Fibroblast of lung (primary cell): ENCODE data around the gene GAPDHS. TPM values are rescaled to one million over a fixed set of nuclear protein-coding genes. Genes with fewer than 3 reads are reported as not detected.

ENCODE experiments used
- DNase-seq, 2 donors: peaks; one replicate each; pipeline versions ENCODE4 v3.0.0 to v3.0.0-alpha.2; 2010; ENCODE audit warnings: low read depth in 2 of 2
- H2AFZ ChIP-seq: 2 replicates; pipeline ENCODE4 v1.5.1; 2012; ENCODE audit warnings: low read length, control low read depth, inconsistent platforms
- H3K27ac ChIP-seq: 2 replicates; pipeline ENCODE4 v1.5.1; 2011; ENCODE audit warnings: low read length, control low read depth; ENCODE audit not compliant: insufficient read depth
- H3K27me3 ChIP-seq: 2 replicates; pipeline ENCODE4 v1.5.1; 2011; ENCODE audit warnings: mild to moderate bottlenecking, low read length; ENCODE audit not compliant: control insufficient read depth, insufficient read depth
- H3K36me3 ChIP-seq: 2 replicates; pipeline ENCODE4 v1.5.1; 2011; ENCODE audit warnings: low read length; ENCODE audit not compliant: control insufficient read depth, insufficient read depth
- H3K4me1 ChIP-seq: 2 replicates; pipeline ENCODE4 v1.5.1; 2011; ENCODE audit warnings: low read length; ENCODE audit not compliant: control insufficient read depth, insufficient read depth; ENCODE audit errors: extremely low read depth
- H3K4me2 ChIP-seq: 2 replicates; pipeline ENCODE4 v1.5.1; 2011; ENCODE audit warnings: low read length, control low read depth; ENCODE audit not compliant: insufficient read depth; ENCODE audit errors: extremely low read depth
- H3K4me3 ChIP-seq, 4 experiments: fragments of 200-600 bp in 1 of 4; sonication (generic) in 1 of 4; replicated peaks in 1 of 4; 2 replicates each; pipeline ENCODE4 v1.5.1; 2011 to 2016; ENCODE audit warnings: low read length in 4 of 4, low read depth in 3 of 4, mild to moderate bottlenecking in 3 of 4, control low read depth in 2 of 4, inconsistent platforms in 1 of 4, mixed read lengths in 1 of 4; ENCODE audit not compliant: insufficient read depth in 1 of 4; ENCODE audit errors: control extremely low read depth in 1 of 4
- H3K79me2 ChIP-seq: 2 replicates; pipeline ENCODE4 v1.5.1; 2012; ENCODE audit warnings: mild to moderate bottlenecking, low read length, inconsistent platforms; ENCODE audit not compliant: control insufficient read depth, insufficient read depth
- H3K9ac ChIP-seq: 2 replicates; pipeline ENCODE4 v1.5.1; 2011; ENCODE audit warnings: mild to moderate bottlenecking, low read length, control low read depth; ENCODE audit not compliant: insufficient read depth
- H3K9me3 ChIP-seq: 2 replicates; pipeline ENCODE4 v1.5.1; 2012; ENCODE audit warnings: low read depth, low read length; ENCODE audit not compliant: control insufficient read depth, insufficient read depth
- H4K20me1 ChIP-seq: 2 replicates; pipeline ENCODE4 v1.5.1; 2011; ENCODE audit warnings: low read length; ENCODE audit not compliant: control insufficient read depth, insufficient read depth; ENCODE audit errors: extremely low read depth
- CTCF ChIP-seq, 2 donors: IDR thresholded peaks in 1 of 2; conservative IDR thresholded peaks in 1 of 2; 1 replicate in 1 of 2; 2 replicates in 1 of 2; pipeline ENCODE4 v1.5.1; 2011 to 2012; ENCODE audit warnings: low read length in 2 of 2, control low read depth in 1 of 2, inconsistent platforms in 1 of 2, low read depth in 1 of 2, mild to moderate bottlenecking in 1 of 2
- EZH2 ChIP-seq: IDR thresholded peaks from 2 replicates; pipeline ENCODE4 v1.5.1; 2012; ENCODE audit warnings: low read length, control low read depth, mild to moderate bottlenecking; ENCODE audit errors: missing control alignments
- polyA plus RNA-seq, 2 donors: library from polyadenylated mRNA; depleted of rRNA in 1 of 2; stranded (reverse) in 1 of 2; unstranded in 1 of 2; fragments of >200 nt; gene quantifications; 2 replicates each; pipeline ENCODE4 v1.2.1, GENCODE V29; 2011 to 2012; ENCODE audit warnings: missing spikeins in 1 of 2
- total RNA-seq: library from RNA; depleted of rRNA; stranded (reverse); fragments of >200 nt; gene quantifications from 2 replicates; pipeline ENCODE4 v1.2.1, GENCODE V29; 2014

The GAPDHS gene
- total and polyA plus RNA-seq, 2 donors (not counting 1 experiment from before 2014, with no cell fraction given): not detected

- H3K4me3 ChIP-seq: no peak overlapping the region
These were observed 29.5 kb downstream of the GAPDHS start for GRCh38 chr19:35562776-35563175.

GRCh38 chr19:35563207-35563829 is 30.1 kb downstream of the GAPDHS start, which contains the start of gene ATP4A:
TSS of gene ATP4A (minus strand) at chr19:35563658. CDS start at chr19:35563629, 29 bp downstream.
- no peak within 1 kb of the TSS for H2AFZ ChIP-seq

More at GRCh38 chr19:35562776-35563175, 29.5 kb downstream of the GAPDHS start:
- H3K9me3 ChIP-seq: no peaks in the 10 kb centered on the region
- DNase-seq: no peak
- H3K36me3 ChIP-seq: no peaks in the 10 kb centered on the region
- H3K27me3 ChIP-seq: peaks cover 23% of the 10 kb centered on the region
- no peak overlapping the region for H3K4me2 ChIP-seq
- no peak overlapping the region for H3K27ac ChIP-seq
- TF ChIP-seq EZH2: no peak
- no peak overlapping the region for H3K9ac ChIP-seq
- H3K79me2 ChIP-seq: no peaks in the 10 kb centered on the region
- H3K4me1 ChIP-seq: peaks cover 5% of the 10 kb centered on the region
- no peak overlapping the region for H2AFZ ChIP-seq
- no peaks in the 10 kb centered on the region for H4K20me1 ChIP-seq

GRCh38 chr19:35565016-35565856 is 32.0 kb downstream of the GAPDHS start:
- Histone ChIP-seq H3K9me3 (no peaks in the 10 kb centered on the region), H3K79me2 (no peaks in the 10 kb centered on the region), H3K4me1 (no peaks in the 10 kb centered on the region), H3K9ac (no peak overlapping the region), H3K4me2 (no peak overlapping the region), H3K27ac (no peak overlapping the region), H4K20me1 (no peaks in the 10 kb centered on the region), H3K27me3 (peaks cover under 1% of the 10 kb centered on the region), H3K4me3 (no peak overlapping the region), H3K36me3 (no peaks in the 10 kb centered on the region), H2AFZ (no peak overlapping the region)
- DNase-seq: no peak
- TF ChIP-seq EZH2: no peak
- no peak for TF ChIP-seq CTCF (conservative IDR thresholded peaks at IDR 0.05 in 1 of 2, IDR thresholded peaks at IDR 0.05 in 1 of 2; ENCODE audit: low read depth in 1 of 2, low read length in 2 of 2)

More at GRCh38 chr19:35563207-35563829, 30.1 kb downstream of the GAPDHS start, which contains the start of gene ATP4A:
- DNase-seq: no peak
- Histone ChIP-seq H3K9me3 (no peaks in the 10 kb centered on the region), H3K36me3 (no peaks in the 10 kb centered on the region), H3K27me3 (peaks cover 20% of the 10 kb centered on the region), H3K79me2 (no peaks in the 10 kb centered on the region), H3K4me2 (no peak within 1 kb of the TSS), H3K4me3 (no peak within 1 kb of the TSS), H3K9ac (no peak within 1 kb of the TSS), H4K20me1 (no peaks in the 10 kb centered on the region), H3K27ac (no peak within 1 kb of the TSS), H3K4me1 (no peaks in the 10 kb centered on the region)
- TF ChIP-seq CTCF (conservative IDR thresholded peaks at IDR 0.05 in 1 of 2, IDR thresholded peaks at IDR 0.05 in 1 of 2; ENCODE audit: low read depth in 1 of 2, low read length in 2 of 2) (no peak), EZH2 (no peak)
